HG03135 (cell line): ENCODE results near the gene SERPINB5.

Source experiments
- ATAC-seq: cut with Tn5 transposase; IDR thresholded peaks from one replicate; pipeline ENCODE4 v1.9.1; 2021; ENCODE audit warnings: mild to moderate bottlenecking, moderate library complexity; ENCODE audit not compliant: unreplicated experiment

The SERPINB5 gene

GRCh38 chr18:63523660-63524059, 46.9 kb downstream of the SERPINB5 start:
- no peak for ATAC-seq

GRCh38 chr18:63527251-63527650, 50.5 kb downstream of the SERPINB5 start:
- ATAC-seq, result no peak

GRCh38 chr18:63528863-63529492, 52.2 kb downstream of the SERPINB5 start:
- ATAC-seq, result no peak

- no peak for ATAC-seq
Measured at GRCh38 chr18:63532471-63532870, 55.7 kb downstream of the SERPINB5 start.

- ATAC-seq, result no peak
Measured at GRCh38 chr18:63534615-63535014, 57.9 kb downstream of the SERPINB5 start.

GRCh38 chr18:63539904-63540510, 63.2 kb downstream of the SERPINB5 start:
- no peak for ATAC-seq

GRCh38 chr18:63542069-63542468, 65.3 kb downstream of the SERPINB5 start, which contains the start of gene SERPINB12:
Gene SERPINB12, plus strand, starts transcription at chr18:63542369. Its CDS starts 13,791 bp downstream, at chr18:63556160.
- ATAC-seq, result no peak

GRCh38 chr18:63544017-63544416, 67.3 kb downstream of the SERPINB5 start:
- no peak for ATAC-seq

- no peak for ATAC-seq
Measured at GRCh38 chr18:63545000-63545399, 68.2 kb downstream of the SERPINB5 start.

- no peak for ATAC-seq
Measured at GRCh38 chr18:63550068-63550467, 73.3 kb downstream of the SERPINB5 start.

- no peak for ATAC-seq
Measured at GRCh38 chr18:63551769-63552168, 75.0 kb downstream of the SERPINB5 start.

- ATAC-seq, result no peak
Measured at GRCh38 chr18:63552581-63552980, 75.8 kb downstream of the SERPINB5 start.

- ATAC-seq, result no peak
Measured at GRCh38 chr18:63553081-63553480, 76.3 kb downstream of the SERPINB5 start.
